ENCODE measurements around the gene CLPTM1.
"Not testable (repeated sequence)": the region's sequence is repeated elsewhere in the genome, so short reads cannot be mapped to it uniquely, and the experiment has no call there.

CLPTM1 gene

GRCh38 chr19:44974857-44975256 lies 19.7 kb downstream of the CLPTM1 start:
- DNase-seq (ENCODE audit: low spot score) = no peak

GRCh38 chr19:44975444-44975843 lies 20.3 kb downstream of the CLPTM1 start:
- no peak for DNase-seq (ENCODE audit: low spot score)

GRCh38 chr19:44984005-44984404 lies 28.8 kb downstream of the CLPTM1 start:
- no peak for DNase-seq (ENCODE audit: low spot score)

- no peak for DNase-seq (ENCODE audit: low spot score)
These were observed 30.3 kb downstream of the CLPTM1 start for GRCh38 chr19:44985445-44985844.

DNA sequence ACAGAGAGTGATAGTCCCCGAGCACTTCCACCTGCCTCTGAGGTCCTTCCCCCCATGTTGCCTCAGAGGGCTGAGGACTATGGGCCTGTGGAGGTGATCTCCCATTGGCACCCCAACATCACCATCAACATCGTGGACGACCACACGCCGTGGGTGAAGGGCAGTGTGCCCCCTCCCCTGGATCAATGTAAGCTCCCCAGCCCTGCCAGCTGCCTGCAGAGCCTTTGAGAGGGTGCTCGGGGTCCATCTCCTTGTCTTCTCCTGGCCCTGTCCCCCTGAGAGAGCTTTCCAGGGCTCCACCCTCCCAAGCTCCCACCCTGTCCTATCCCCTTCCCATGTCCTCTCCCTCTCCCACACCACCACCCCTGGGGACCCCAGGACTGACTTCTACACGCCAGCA lies 31.2 kb downstream of the CLPTM1 start:
- no peak for DNase-seq (ENCODE audit: low spot score)

GRCh38 chr19:44987148-44987675 lies 32.0 kb downstream of the CLPTM1 start:
- DNase-seq (ENCODE audit: low spot score) = no peak

GRCh38 chr19:44988273-44988672 lies 33.1 kb downstream of the CLPTM1 start:
- DNase-seq (ENCODE audit: low spot score) = no peak

DNA sequence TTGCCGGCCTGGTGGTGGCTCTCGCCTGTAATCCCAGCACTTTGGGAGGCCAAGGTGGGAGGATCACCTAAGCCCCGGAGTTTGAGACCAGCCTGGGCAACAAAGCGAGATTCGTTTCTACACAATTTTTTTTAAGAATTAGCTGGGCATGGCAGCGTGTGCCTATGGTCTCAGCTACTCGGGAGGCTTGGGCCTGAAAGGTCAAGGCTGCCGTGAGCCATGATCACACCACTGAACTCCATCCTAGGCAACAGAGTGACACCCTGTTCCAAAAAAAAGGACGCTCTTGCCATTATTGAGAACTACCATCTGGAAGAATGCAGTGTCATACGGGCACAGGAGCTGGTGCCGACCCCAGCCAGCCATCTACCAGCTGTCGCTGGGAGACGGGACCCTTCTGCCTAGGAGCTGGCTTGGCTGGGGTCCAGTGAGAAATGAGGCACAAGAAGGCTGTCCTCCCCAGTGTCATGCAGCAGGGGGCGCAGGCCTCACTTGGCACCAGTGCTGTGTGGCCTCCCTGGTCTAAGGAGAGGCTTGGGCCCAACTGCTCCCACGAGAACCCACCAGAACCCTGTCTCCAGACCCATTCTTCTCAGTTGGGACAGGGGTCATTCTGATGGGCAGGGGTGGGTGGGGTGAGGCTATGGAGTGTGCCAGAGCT lies 33.8 kb downstream of the CLPTM1 start:
- DNase-seq (ENCODE audit: low spot score) = no peak

GRCh38 chr19:44990459-44990858 lies 35.3 kb downstream of the CLPTM1 start:
- no peak for DNase-seq (ENCODE audit: low spot score)

DNA sequence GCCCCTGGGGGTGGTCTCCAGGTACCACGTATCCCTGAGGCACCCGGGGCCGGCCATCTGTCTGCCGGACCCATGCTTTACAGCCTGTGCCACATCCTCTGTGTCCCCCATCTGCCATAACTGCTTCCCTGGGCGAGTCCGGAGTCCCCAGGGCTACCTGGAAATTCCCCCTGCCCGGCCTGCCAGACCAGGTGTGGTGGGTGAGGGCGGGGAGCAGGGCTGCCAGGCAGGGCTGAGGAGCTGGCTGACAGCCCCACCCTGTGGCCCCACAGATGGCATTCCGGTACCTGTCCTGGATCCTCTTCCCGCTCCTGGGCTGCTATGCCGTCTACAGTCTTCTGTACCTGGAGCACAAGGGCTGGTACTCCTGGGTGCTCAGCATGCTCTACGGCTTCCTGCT lies 35.8 kb downstream of the CLPTM1 start:
- DNase-seq (ENCODE audit: low spot score) = no peak

DNA sequence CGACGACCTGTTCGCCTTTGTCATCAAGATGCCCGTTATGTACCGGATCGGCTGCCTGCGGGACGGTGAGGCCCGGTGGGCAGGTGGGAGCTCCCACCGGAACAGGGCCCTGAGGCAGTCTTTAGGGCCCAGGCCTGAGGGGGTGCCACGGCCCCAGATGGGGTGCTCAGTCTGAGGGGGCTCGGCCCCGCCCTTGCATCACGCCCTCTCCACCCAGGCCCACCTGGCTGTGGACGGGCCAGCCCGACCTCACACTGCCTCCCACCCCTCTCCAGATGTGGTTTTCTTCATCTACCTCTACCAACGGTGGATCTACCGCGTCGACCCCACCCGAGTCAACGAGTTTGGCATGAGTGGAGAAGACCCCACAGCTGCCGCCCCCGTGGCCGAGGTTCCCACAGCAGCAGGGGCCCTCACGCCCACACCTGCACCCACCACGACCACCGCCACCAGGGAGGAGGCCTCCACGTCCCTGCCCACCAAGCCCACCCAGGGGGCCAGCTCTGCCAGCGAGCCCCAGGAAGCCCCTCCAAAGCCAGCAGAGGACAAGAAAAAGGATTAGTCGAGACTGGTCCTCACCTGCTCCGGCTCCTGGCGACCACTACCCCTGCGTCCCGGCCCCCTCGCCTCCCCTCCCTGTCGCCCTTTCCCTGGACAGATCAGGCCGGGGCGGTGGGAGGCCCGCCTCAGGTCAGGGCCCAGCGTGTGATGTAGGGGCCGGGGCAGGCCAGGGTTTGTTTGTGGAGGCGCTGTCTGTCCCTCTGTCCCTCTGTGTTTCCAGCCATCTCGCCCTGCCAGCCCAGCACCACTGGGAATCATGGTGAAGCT lies 37.4 kb downstream of the CLPTM1 start:
- no peak for DNase-seq (ENCODE audit: low spot score)

DNA sequence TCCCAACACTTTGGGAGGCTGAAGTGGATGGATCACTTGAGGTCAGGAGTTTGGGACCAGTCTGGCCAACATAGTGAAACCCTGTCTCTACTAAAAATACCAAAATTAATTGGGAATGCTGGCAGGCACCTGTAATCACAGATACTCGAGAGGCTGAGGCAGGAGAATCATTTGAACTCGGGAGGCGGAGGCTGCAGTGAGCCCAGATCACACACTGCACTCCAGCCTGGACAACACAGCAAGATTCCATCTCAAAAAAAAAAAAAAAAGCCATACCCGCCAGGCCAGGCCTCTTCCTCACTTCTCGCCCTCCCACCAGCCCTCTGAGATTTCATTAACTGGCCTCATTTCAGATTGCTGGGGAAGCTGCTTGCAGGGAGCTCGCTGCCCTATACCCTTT lies 38.3 kb downstream of the CLPTM1 start:
- no peak for DNase-seq (ENCODE audit: low spot score)

DNA sequence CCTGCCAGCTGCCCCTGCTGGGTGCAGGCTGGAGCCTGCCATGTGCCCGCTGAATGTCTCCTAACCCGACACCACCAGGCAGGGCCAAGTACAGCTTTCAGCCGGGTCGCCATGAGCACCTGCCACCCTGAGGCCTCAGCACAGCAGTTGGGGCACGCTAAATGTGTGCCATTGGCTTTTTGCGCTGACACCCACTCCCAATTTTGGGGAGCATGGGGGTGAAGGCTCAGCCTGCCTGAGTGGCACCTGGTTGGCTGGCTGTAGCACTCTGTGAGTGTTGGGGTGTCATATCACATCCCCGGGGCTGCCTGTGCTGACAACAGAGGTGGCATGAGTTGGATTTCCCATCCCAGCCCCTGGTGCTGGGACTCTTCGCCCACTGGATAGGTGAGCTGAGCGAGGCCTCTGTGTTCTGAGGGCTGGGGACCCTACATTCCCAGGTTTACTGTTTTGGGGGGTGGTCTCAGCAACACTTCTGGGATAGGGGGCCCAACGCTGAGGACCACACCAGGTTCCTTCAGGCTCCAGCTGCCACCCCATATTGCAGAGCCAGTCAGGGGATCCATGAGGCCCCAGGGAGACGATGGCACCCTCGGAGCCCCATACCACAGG lies 38.9 kb downstream of the CLPTM1 start:
- DNase-seq (ENCODE audit: low spot score) = no peak

- no peak for DNase-seq (ENCODE audit: low spot score)
These were observed 42.8 kb downstream of the CLPTM1 start for GRCh38 chr19:44998025-44998424.

DNA sequence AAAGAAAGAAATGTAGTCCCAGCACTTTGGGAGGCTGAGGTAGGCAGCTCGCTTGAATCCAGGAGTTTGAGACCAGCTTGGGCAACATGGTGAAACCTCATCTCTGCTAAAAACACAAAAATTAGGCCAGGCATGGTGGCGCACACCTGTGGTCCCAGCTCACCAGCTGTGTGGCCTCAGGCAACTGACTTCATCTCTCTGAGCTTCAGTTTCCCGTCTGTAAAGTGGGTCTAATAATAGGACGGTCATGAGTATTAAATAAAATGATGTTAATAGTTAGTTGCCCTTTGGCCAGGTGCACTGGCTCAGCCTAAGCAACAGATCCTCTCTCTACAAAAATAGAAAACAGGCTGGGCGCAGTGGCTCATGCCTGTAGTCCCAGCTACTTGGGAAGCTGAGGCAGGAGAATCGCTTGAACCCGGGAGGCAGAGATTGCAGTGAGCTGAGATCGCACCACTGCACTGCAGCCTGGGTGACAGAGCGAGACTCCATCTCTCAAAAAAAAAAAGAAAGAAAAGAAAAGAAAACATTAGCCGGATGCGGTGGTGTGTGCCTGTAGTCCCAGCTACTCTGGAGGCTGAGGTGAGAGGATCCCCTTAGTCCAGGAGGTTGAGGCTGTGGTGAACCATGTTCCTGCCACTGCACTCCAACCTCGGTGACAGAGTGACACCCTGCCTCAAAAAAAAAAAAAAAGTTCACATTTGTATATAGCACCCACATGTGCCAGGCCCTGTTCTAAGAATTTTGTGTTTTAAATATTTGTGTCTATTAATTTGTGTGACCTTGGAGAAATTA lies 44.1 kb downstream of the CLPTM1 start:
- DNase-seq (ENCODE audit: low spot score) = not testable (repeated sequence)

DNA sequence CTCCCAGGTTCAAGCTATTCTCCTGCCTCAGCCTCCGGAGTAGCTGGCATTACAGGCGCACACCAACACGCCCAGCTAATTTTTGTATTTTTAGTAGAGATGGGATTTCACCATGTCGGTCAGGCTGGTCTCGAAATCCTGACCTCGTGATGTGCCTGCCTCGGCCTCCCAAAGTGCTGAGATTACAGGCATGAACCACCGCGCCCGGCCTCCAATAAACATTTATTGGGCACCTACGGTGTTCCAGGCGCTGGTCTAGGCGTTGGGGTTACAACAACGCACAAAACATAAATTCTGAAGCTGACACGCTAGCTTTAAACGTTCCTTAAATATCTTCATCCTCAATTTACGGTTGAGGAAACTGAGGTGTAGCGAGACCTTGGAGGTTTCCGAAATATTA lies 45.5 kb downstream of the CLPTM1 start:
- DNase-seq (ENCODE audit: low spot score) = not testable (repeated sequence)

DNA sequence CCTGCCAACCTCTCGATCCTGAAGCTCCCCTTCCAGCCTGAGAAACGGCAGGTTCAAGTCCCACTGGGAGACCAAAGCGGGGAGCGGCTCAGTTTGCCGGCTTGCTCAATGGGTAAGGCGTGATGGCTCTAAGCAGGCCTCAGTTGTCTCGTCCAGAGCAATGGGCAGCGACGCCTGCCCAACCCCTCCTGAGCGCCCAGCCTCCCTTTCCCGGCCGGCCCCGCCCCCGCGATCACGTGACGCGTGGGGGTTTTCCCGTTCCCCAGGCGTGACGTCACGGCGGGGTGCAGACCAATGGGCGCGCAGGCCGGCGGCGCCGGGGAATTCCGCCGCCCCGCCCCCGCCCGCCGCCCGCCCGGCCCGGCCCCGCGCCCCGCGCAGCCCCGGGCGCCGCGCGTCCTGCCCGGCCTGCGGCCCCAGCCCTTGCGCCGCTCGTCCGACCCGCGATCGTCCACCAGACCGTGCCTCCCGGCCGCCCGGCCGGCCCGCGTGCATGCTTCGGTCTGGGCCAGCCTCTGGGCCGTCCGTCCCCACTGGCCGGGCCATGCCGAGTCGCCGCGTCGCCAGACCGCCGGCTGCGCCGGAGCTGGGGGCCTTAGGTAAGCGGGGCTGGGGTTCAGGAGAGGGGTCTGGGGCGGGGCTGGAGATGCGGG lies 46.0 kb downstream of the CLPTM1 start, which contains the start of gene RELB:
RELB (plus strand) TSS at position 378 of the 653 bp plus-strand sequence; CDS start at position 494, 116 bp downstream.
- peak; percentile 85 for DNase-seq (ENCODE audit: low spot score)

GRCh38 chr19:45003485-45003884 lies 48.3 kb downstream of the CLPTM1 start:
- DNase-seq (ENCODE audit: low spot score) = no peak

GRCh38 chr19:45005787-45006186 lies 50.6 kb downstream of the CLPTM1 start:
- no peak for DNase-seq (ENCODE audit: low spot score)

DNA sequence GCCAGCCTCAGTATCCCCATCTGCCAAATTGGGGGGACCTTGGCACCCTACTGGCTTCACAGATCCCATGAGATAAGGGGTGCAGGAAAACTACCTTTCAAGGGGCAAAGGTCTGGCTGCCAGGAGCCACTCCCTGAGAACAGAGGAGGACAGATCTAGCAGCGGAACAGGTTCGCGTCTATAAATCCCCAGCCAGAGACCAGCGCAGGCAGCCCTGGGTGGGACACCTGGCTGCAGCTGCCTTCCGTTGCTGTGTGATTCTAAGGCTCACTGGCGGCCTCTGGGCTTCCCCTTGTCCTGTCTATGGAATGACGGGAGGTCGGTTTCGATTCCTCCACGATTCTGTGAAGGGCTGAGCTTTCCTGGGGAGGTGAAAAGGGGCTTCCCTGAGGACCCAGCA lies 53.4 kb downstream of the CLPTM1 start:
- peak; percentile 29 for DNase-seq (ENCODE audit: low spot score)

- no peak for DNase-seq (ENCODE audit: low spot score)
These were observed 54.6 kb downstream of the CLPTM1 start for GRCh38 chr19:45009625-45010255.
